PC-3 (cell line): ENCODE data around the gene SIGLEC10. TPM values are rescaled to one million over a fixed set of nuclear protein-coding genes. Genes with fewer than 3 reads are reported as not detected.
"Not testable (repeated sequence)": the region's sequence is repeated elsewhere in the genome, so short reads cannot be mapped to it uniquely, and the experiment has no call there.

Experiments
- ATAC-seq: fragments of 200-7000 bp; cut with Tn5 transposase; 2 replicates; pipeline ENCODE4 v1.9.1; 2020; ENCODE audit warnings: mild to moderate bottlenecking, moderate library complexity
- Bru-seq: library from RNA; stranded (reverse); fragments of 400-500 nt; gene quantifications from one replicate; lab custom pipeline; 2021; lab: Mats Ljungman, UMichigan
- BruChase-seq, 2 experiments: library from RNA; stranded (reverse); fragments of 400-500 nt; gene quantifications; one replicate each; lab custom pipeline; 2021; lab: Mats Ljungman, UMichigan
- BruUV-seq: library from RNA; stranded (reverse); fragments of 400-500 nt; replicated peaks from 2 replicates; lab custom pipeline; 2021; lab: Mats Ljungman, UMichigan
- CTCF ChIA-PET: fragments of 300-600 bp; sonication (Branson Sonifier 250); formaldehyde crosslinking; loops from one replicate; lab custom pipeline; 2022; ENCODE audit warnings: antibody characterized with exemption; lab: Charles Lee
- POLR2A ChIA-PET: fragments of 300-600 bp; sonication (Branson Sonifier 250); formaldehyde crosslinking; loops from one replicate; lab custom pipeline; 2022; ENCODE audit warnings: antibody characterized with exemption; ENCODE audit not compliant: unreplicated experiment; lab: Charles Lee
- DNase-seq: peaks from one replicate; pipeline ENCODE4 v3.0.0-alpha.2; 2015
- H2AFZ ChIP-seq: fragments of 300-600 bp; sonication (generic); 2 replicates; pipeline ENCODE4 v1.6.0; 2016; ENCODE audit warnings: antibody characterized with exemption, low read length
- H3F3A ChIP-seq: fragments of 300-600 bp; sonication (generic); one replicate; pipeline ENCODE4 v1.6.0; 2017; ENCODE audit warnings: antibody characterized with exemption, low read length, control low read depth, mild to moderate bottlenecking; ENCODE audit not compliant: unreplicated experiment
- H3K27ac ChIP-seq: fragments of 300-600 bp; sonication (generic); 2 replicates; pipeline ENCODE4 v1.5.1; 2016; ENCODE audit warnings: mild to moderate bottlenecking, low read length
- H3K27me3 ChIP-seq: fragments of 300-600 bp; sonication (generic); 2 replicates; pipeline ENCODE4 v1.6.1; 2016; ENCODE audit warnings: low read length, mixed read lengths
- H3K36me3 ChIP-seq: fragments of 300-600 bp; sonication (generic); 2 replicates; pipeline ENCODE4 v1.6.1; 2016; ENCODE audit warnings: low read depth, mixed run types, low read length, mixed read lengths
- H3K4me1 ChIP-seq: fragments of 300-600 bp; sonication (generic); 2 replicates; pipeline ENCODE4 v1.5.1; 2016; ENCODE audit warnings: low read length; ENCODE audit not compliant: insufficient read depth
- H3K4me2 ChIP-seq: fragments of 300-600 bp; sonication (generic); 2 replicates; pipeline ENCODE4 v1.6.0; 2016; ENCODE audit warnings: low read length
- H3K4me3 ChIP-seq: fragments of 300-600 bp; sonication (generic); 2 replicates; pipeline ENCODE4 v1.5.1; 2016; ENCODE audit warnings: mild to moderate bottlenecking, low read length, mixed read lengths
- H3K79me2 ChIP-seq: fragments of 300-600 bp; sonication (generic); 2 replicates; pipeline ENCODE4 v1.6.1; 2017; ENCODE audit warnings: low read length, mixed read lengths
- H3K9ac ChIP-seq: fragments of 300-600 bp; sonication (generic); 2 replicates; pipeline ENCODE4 v1.6.0; 2016; ENCODE audit warnings: mild to moderate bottlenecking, low read length
- H3K9me2 ChIP-seq: fragments of 300-600 bp; sonication (generic); replicated peaks from 2 replicates; pipeline ENCODE4 v1.6.1; 2016; ENCODE audit warnings: mixed run types, low read length, mixed read lengths
- H3K9me3 ChIP-seq: fragments of 300-600 bp; sonication (generic); 2 replicates; pipeline ENCODE4 v1.6.1; 2016; ENCODE audit warnings: low read length, mixed read lengths
- H4K20me1 ChIP-seq: fragments of 300-600 bp; sonication (generic); 2 replicates; pipeline ENCODE4 v1.6.1; 2016; ENCODE audit warnings: low read length, mixed read lengths
- CTCF ChIP-seq: fragments of 300-600 bp; sonication (generic); conservative IDR thresholded peaks from 2 replicates; pipeline ENCODE4 v1.5.1; 2017; ENCODE audit warnings: antibody characterized with exemption, low read depth, mild to moderate bottlenecking, low read length
- EZH2 ChIP-seq: fragments of 300-600 bp; sonication (generic); IDR thresholded peaks from one replicate; pipeline ENCODE4 v1.6.1; 2017; ENCODE audit warnings: antibody characterized with exemption, mild to moderate bottlenecking, low read length; ENCODE audit not compliant: unreplicated experiment
- EZH2phosphoT487 ChIP-seq: fragments of 300-600 bp; sonication (generic); IDR thresholded peaks from 2 replicates; pipeline ENCODE4 v1.6.1; 2018; ENCODE audit warnings: mild to moderate bottlenecking, antibody characterized with exemption, low read length, borderline replicate concordance
- intact Hi-C: fragments of 100-400 bp; cut with micrococcal nuclease; formaldehyde crosslinking; loops from 2 replicates; pipeline ENCODE4 v1.9.0; 2023
- long read RNA-seq: library from polyadenylated mRNA; unstranded; transcript quantifications from one replicate; pipeline ENCODE4 v2.0.0, GENCODE V29; 2021; ENCODE audit not compliant: unreplicated experiment
- total RNA-seq: library from RNA; depleted of rRNA; stranded (reverse); fragments of >200 nt; gene quantifications from 2 replicates; pipeline ENCODE4 v1.2.3, GENCODE V29; 2014; rRNA removed

Gene SIGLEC10, protein sequence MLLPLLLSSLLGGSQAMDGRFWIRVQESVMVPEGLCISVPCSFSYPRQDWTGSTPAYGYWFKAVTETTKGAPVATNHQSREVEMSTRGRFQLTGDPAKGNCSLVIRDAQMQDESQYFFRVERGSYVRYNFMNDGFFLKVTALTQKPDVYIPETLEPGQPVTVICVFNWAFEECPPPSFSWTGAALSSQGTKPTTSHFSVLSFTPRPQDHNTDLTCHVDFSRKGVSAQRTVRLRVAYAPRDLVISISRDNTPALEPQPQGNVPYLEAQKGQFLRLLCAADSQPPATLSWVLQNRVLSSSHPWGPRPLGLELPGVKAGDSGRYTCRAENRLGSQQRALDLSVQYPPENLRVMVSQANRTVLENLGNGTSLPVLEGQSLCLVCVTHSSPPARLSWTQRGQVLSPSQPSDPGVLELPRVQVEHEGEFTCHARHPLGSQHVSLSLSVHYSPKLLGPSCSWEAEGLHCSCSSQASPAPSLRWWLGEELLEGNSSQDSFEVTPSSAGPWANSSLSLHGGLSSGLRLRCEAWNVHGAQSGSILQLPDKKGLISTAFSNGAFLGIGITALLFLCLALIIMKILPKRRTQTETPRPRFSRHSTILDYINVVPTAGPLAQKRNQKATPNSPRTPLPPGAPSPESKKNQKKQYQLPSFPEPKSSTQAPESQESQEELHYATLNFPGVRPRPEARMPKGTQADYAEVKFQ
- total RNA-seq (not detected in 2 replicates), Bru-seq, nascent RNA (not detected), BruChase-seq, experiment 1, labeled RNA remaining after a 6-hour chase (not detected), BruChase-seq, experiment 2, labeled RNA remaining after a 2-hour chase (not detected)
- long read RNA-seq, result 0 reads

DNA sequence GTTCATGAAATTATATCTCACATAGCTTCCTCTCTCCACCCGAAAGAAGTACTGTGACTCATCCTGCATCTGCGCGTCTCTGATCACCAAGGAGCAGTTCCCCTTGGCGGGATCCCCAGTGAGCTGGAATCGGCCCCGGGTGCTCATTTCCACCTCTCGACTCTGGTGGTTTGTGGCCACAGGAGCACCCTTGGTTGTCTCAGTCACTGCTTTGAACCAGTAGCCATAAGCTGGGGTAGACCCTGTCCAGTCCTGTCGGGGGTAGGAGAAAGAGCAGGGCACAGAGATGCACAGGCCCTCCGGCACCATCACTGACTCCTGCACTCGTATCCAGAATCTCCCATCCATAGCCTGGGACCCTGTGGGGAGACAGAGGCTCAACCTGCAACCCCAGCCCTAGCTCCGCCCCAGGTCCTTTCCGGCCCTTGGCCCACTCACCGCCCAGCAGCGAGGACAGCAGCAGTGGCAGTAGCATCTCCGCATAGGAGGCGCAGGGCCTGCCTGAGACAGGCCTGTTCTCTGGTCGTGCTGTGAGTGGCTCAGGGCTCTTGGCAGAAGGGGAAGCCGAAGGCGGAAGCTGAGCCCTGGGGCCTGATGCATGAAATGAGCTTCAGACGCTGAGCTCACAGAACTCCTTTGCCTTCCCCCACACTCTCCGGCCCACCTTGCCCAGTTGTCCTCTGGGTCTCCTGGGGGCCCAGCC, at the start of gene SIGLEC10:
Gene SIGLEC10, minus strand, starts transcription at position 536 of the 703 bp plus-strand sequence. Its CDS starts 61 bp downstream, at position 475.
- Histone ChIP-seq H3K4me3 (no peak within 1 kb of the TSS), H3F3A (no peaks in the 10 kb centered on the region), H3K9me2 (no peaks in the 10 kb centered on the region), H3K79me2 (no peaks in the 10 kb centered on the region), H3K27me3 (peaks cover 34% of the 10 kb centered on the region), H3K27ac (no peak within 1 kb of the TSS), H2AFZ (no peak within 1 kb of the TSS), H4K20me1 (no peaks in the 10 kb centered on the region), H3K9me3 (no peaks in the 10 kb centered on the region), H3K9ac (no peak within 1 kb of the TSS), H3K4me1 (no peaks in the 10 kb centered on the region), H3K36me3 (no peaks in the 10 kb centered on the region), H3K4me2 (no peak within 1 kb of the TSS)
- no TSS peak for BruUV-seq
- ATAC-seq (peak; percentile 64), DNase-seq (peak; percentile 46)
- CTCF ChIA-PET, result no interaction called here
- intact Hi-C loops, result no loop called here
- TF ChIP-seq CTCF (no peak), EZH2 (no peak), EZH2phosphoT487 (no peak)
- POLR2A ChIA-PET, result no interaction called here

- Histone ChIP-seq H3K4me3 (no peak overlapping the region), H3K27ac (no peak overlapping the region), H3K9me2 (no peaks in the 10 kb centered on the region), H2AFZ (no peak overlapping the region), H3K36me3 (no peaks in the 10 kb centered on the region), H3K9ac (no peak overlapping the region), H3K79me2 (no peaks in the 10 kb centered on the region), H3F3A (no peaks in the 10 kb centered on the region), H3K4me2 (no peak overlapping the region), H4K20me1 (no peaks in the 10 kb centered on the region), H3K27me3 (peaks cover 49% of the 10 kb centered on the region), H3K4me1 (peaks cover 9% of the 10 kb centered on the region; the same call in 1 of the 2 replicates), H3K9me3 (no peaks in the 10 kb centered on the region)
- POLR2A ChIA-PET, result no interaction called here
- CTCF ChIA-PET, result no interaction called here
- no peak for TF ChIP-seq EZH2
- TF ChIP-seq CTCF, result no peak
- TF ChIP-seq EZH2phosphoT487, result no peak
- ATAC-seq (no peak), DNase-seq (no peak)
- no TSS peak for BruUV-seq
- intact Hi-C loops, result no loop called here
Observed at GRCh38 chr19:51466723-51467122, 49.3 kb upstream of the SIGLEC10 start.

DNA sequence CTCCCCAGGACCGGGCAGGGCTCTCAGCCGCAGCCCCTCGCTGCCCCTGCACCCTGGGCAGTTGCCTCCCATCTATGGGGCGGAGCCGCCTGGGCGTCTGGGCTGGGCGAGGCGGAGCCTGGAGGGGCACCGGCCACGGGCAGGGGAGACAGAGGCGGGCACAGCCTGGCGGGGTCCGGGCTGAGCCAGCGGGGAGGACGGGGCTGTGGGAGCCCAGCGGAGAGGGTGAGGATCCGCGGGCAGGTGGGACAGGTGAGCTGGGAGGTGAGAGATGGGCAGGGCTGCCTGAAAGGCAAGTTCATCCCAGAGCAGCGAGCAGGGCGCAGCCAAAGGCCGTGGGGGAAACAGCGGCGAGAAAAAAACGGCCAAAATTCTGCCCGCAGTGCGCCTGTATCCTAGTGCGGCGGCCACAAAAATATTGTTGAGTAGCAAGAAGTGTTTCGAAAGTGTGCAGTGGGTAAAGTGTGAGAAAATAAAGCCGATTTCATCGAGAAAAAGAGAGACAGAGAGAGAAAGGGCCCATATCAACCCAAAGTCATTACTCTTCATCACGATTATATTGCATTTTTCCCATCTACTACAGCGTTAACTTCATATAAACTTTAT, 46.6 kb upstream of the SIGLEC10 start:
- H3K4me1 ChIP-seq, POLR2A ChIA-PET, H3K9ac ChIP-seq, H4K20me1 ChIP-seq, H3F3A ChIP-seq, H2AFZ ChIP-seq, H3K9me2 ChIP-seq, H3K79me2 ChIP-seq, H3K27ac ChIP-seq, H3K36me3 ChIP-seq, ATAC-seq, intact Hi-C loops, CTCF ChIA-PET, DNase-seq, H3K4me3 ChIP-seq, H3K4me2 ChIP-seq, BruUV-seq, H3K9me3 ChIP-seq: not testable (repeated sequence)
- H3K27me3 ChIP-seq, result peaks cover 57% of the 10 kb centered on the region
